GM18858 (cell line): ENCODE data around the gene BLNK.
"Not testable (repeated sequence)": the region's sequence is repeated elsewhere in the genome, so short reads cannot be mapped to it uniquely, and the experiment has no call there.

Source experiments
- ATAC-seq: cut with Tn5 transposase; IDR thresholded peaks from one replicate; pipeline ENCODE4 v1.9.1; 2021; ENCODE audit not compliant: unreplicated experiment

The BLNK gene

DNA sequence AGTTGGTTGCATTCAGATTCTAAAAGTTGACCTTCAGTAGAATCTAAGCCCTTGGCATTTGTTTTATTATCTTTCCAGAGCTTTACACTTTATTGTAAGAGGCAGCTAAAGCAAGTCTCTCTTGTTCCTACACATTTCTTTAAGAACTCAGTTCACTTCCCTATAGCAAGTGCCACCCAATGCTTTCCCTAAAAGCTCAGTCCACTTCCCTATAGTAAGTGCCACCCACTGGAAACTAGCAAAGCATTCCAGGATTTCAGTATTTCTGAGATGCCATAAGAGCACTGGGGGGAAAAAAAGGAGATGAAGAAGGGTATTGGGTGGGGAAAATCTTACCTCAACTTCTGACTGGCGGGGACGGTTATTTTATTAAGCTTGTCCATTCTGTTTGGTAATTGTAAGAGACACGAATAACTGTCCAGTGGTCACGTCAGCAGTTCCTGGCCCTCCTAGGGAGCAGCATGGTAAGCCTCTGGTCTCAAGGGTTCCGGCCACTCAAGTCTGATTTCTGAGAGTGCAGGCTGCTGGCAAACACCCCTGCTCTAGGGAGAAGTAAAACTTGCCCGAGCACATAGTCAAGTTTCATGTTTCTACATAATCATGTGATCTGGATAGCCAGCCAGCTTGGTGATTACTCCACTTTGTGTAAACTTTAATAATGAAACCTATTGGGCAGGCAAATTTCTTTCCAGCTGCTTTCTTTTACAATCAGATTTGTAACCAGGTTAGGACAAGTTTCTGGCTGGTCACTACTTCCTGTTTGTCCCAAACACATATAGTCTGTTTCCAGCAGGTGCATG is at the start of gene BLNK:
Gene BLNK, minus strand, starts transcription at position 554 of the 800 bp plus-strand sequence. Its CDS starts 171 bp downstream, at position 383.
- peak; percentile 52 for ATAC-seq

DNA sequence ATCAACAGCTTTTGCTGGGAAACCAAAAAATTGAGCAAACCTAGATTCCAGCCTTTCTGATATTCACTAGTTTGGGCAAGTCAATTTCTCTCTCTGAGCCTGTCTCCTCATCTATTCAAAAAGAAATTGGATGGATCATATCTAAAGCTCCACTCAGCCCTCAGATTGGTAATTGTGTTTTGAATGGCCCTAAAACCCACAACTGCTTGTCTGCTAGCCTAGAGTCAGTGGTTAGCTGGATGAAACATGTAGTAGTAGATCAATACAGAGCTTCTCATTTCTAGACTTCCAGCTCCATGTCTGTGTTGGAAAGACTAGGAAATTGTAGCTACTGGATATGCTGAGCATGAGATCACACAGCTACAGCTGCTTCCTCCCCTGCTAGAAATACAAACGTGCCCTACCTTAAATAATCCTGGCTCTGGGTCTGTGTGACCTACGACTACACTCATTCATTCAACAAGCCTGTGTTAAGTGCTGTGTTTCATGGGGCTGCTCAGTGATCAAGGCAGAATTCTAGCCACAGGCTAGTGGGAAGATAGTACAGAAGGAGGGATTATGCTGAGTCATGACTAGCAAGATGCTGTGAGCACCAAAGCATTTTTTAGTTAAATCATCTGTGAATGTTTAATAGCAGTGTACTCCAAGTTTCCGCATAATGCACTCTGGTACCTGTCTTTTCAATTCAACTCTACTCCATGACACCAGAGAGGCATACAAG is 48.5 kb upstream of the BLNK start:
- ATAC-seq: no peak

DNA sequence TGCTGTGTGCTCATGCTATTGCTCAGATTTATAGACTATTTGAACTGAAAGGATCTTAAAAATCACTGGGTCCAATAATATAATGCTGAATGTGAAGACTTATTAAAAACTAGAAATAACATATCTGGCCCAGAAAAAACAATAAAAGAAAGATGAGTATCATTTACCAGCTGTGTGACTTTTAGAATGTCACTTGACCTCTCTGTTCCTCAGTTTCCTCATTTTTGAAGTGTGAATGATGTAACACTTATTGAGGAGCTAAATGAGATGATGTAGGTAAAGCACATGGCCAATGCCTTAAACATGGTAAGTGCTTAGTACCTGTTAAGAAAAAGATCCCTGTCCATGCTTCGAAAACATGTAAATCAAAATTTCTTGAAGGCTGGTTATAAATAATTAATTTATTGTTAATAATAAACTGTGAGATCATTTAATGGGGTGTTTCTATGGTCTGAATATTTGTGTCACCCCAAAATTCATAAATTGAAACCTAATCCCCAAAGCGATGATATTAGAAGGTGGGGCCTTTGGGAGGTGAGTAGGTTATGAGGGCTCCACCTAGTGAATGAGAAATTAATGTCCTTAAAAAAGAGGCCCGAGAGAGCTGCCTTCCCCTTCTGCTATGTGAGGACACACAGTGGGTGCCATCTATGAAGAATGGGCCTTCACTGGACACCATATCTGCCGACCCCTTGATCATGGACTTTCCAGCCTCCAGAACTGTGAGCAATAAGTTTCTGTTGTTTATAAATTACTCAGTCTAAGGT is 45.9 kb upstream of the BLNK start:
- no peak for ATAC-seq

DNA sequence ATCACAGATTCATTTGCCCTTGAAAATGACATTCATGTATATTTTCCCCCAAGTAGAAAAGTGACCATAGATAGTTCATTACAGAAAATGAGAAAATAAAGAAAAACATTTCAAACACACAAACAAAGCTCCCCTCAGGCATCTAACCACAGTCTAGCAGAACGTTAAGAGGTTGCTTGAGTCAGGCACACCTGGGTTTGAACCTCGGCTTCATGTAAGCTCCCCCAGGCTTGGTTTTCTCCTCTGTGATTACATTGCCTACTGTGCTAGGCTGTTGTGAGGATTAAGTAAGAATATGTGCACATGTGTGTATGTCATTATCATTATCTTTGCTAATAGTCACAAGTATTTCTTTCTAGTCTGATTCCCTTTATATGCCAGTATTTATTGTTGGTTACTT is 42.0 kb upstream of the BLNK start:
- no peak for ATAC-seq

DNA sequence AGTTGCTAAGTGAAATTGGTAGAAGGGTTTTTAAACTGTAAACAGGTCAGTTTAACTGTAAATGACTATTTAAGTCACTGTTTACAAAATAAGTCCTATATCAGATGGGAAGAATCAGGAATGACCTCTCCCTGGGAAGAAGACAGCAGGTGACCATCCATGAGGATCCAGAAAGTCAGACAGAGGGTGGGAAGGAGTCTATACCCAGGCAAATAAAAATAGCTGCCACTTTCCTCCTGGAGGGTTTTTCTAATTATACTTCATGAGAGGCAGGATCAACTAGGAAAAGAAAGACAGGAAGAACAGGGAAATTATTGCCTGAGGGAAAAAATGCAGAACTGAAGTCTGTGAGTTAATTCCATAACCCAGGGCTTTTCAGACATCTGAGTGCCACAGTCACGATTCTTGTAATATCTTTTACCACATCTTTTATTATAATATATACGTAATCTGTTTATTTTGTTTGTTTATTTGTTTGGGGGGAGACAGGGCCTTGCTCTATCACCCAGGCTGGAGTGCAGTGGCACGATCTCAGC is 39.9 kb upstream of the BLNK start:
- no peak for ATAC-seq

DNA sequence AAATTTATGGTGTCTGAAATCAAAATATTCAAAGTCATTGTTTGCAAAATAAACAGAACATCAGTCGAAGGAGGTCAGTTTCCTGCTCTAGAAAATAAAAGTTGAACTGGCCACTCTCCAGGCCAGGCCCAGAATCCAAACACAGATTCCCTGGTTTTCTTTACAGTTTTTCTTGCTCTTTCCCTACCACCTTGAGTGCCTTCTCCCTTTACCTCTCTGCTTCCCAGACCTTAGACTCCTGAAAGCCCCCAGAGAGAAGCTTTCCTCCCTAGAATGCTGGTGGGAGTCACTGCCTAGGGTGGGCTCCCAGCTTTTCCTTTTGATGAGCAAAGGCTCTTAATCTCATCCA is 38.9 kb upstream of the BLNK start:
- ATAC-seq: no peak

DNA sequence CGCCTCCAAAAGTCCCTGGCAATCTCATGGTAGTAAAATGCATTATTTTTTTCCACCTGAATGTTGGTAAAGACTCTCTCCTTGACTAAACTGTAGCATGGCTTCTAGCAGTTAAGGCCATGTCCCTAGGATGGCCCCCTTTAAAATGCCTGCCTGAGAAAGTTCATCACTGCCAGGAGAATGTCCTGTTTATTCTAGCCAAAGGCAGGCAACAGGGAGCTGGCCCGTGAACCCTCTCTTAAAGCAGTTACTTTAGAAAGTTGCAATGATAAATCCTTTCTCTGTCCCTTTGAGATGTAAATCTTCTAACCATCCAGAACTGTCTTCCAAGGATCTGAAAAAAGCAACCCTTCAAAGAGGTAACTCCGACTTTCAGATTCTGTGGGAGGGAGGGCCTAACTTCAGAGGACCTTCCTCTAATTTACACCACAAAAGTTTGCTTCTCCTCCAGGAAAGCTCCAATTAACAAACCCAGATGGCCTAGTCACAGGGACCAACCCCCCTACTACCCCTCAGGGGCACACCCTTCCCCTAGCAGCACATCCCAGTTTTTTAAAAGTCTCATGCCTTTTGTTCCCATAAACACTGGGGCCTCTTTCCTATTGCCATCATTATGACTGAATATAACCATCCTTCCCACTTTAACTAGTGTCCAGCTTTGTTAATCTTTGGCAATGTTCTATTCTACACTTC is 38.4 kb upstream of the BLNK start:
- no peak for ATAC-seq

DNA sequence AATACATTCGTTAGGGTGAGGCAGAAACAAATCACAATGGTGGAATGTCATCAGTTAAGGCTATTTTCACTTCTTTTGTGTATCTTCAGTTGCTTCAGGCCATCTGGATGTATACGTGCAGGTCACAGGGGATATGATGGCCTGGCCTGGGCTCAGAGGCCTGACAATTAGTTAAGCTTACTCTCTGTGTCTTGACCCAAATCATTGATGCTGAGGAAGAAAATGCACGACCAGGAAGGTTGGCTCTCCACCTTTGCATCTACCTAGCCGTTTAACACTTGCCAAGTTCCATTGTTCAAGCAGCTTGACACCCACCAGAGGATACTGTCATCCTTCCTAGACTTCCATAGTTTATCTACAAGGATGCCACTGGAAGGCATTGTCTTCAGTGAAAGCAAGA is 37.5 kb upstream of the BLNK start:
- ATAC-seq: not testable (repeated sequence)

DNA sequence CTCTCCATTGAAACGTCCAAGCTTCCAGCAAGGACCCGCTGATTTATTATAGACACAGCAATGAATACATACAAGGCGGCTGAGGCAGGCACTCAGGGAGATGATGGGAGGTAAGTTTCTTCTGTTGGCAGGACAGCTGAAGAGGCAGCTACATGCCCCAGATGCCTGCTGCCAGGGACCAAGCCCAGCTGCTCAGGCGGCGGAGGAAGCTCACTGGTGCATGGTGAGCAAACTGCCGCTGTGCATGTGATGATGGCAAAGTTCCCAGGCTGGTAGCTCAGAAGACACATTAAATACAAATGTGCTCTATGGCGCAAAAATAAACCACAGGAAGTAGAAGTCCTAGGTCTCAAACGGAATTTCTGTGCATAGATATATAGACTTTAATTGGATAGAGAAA is 35.1 kb upstream of the BLNK start:
- no peak for ATAC-seq

DNA sequence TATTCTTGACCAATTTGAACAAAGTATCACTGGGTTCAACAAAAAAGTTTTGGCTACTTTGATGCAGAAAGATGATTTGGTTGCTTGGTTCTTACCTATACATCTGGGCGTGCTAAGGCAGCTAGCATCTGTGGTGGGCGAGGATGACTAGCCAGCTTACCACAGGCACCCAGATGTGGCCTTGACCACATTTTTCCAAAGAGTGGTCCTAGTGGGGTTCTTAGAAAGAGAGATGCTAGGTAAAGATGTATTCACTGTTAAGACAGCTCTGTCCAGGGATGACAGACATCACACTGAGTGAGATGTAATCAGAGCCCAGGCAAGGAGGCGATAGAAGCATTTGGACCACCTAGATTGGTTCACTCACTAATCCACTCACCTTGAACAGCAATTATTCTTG is 33.6 kb upstream of the BLNK start:
- ATAC-seq: no peak

DNA sequence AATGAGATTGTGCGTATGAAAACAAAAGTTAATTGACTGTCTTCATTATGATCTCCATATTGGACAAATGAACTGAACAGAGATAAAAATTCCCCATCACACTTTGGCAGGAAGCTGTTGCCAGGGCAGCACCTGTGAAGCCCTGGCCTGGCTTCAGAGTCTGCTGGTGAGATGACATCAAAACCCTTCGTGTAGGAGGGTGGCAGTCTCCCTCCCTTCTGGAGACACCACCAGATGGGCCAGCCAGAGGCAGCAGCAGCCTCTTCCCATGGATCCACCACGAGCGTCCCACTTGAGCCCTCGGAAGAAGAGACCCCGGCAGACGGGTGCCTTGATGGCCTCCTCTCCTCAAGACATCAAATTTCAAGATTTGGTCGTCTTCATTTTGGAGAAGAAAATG is 32.9 kb upstream of the BLNK start, which contains the start of gene DNTT:
Gene DNTT, plus strand, starts transcription at position 205 of the 400 bp plus-strand sequence. Its CDS starts 64 bp downstream, at position 269.
- ATAC-seq: no peak

DNA sequence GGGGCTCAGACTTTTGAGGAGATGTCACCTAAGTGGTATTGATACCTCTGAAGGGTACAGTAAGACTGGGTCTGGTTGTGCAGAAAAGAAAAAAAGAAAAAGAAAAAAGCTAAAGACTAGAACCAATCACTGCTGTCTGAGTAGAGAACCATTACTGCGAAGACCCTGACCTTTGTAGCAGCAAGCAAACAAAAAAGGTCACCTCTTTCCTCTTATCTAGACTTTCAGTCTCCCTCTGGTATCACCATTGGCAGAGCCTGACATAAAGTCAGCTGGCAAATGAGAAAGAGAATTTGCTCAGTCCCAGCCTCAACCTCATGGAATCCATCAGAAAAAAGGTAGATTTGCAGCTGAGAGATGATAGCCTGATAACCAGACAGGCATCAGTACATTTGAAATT is 30.2 kb upstream of the BLNK start:
- ATAC-seq: no peak

DNA sequence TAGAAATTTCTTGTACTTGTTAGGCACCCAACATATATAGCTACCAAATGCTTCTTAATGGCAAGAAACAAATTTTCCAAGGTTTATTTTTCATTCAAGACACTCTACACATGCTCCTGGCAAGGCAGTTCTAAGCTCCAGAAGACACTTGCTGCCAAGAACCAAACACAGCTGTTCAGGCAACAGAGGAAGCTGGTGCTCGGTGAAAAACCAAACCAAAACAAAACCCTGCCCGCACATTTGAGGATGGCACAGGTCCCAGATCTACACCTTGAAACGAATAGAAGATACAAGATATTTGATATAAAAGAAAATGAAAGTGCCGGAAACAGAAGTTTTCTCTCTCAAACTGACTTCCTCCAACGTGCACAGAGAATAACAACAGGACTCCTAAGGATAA is 28.0 kb upstream of the BLNK start:
- ATAC-seq: no peak

DNA sequence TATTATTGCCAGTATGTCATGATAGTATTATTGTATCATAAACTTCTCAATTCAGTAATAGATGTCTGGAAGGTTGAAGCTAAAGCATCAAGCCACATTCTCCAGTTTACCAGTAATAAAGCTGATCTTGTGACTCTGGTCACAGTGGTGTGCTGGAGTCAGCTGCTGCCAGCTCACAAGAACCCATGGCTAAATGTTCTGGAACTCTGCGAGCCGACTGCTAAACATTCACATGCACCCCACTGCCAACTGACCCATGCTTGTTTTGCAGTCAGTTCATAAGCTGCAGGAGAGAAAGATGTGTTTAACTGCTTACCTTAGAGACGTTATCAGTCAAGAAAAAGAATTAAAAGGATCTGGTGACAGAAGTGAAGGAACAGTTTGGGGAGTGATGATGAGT is 27.0 kb upstream of the BLNK start:
- ATAC-seq: no peak

DNA sequence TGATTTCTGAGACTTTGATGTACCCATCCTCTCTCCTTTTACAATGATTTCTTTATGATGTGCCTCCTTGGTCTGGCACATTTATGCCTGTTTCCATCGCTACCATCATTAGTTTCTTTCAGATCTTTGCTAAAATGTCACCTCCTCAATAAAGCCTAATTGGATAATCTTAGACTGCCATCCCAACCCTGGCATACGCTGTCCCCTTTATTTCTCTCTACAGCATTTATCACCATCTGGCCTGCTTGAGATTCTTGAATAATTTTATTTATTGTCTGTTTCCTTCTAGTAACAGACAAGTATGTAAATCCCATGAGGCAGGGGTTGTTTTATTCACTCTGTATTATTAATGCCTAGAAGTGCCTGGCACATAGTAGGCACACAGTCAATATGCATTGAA is 26.1 kb upstream of the BLNK start:
- ATAC-seq: no peak

DNA sequence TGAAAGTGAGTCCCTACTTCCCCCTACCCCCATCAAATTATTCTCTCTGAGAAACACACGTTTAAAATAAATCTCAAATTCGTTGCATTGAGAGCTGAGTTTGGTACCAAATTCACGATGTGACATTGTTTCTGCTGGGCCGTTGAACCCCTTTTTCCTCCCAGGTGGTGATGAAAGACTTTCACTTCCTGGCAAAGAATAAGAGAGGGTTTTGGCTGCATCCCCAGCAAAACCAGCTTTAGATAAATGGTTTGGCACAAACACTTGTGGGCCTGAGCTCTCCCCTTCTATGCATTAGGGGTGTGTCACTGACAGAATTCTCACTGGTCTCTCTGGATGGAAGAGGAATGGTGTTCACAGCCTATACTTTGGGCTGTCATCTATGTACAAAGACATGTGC is 24.1 kb upstream of the BLNK start:
- ATAC-seq: no peak

DNA sequence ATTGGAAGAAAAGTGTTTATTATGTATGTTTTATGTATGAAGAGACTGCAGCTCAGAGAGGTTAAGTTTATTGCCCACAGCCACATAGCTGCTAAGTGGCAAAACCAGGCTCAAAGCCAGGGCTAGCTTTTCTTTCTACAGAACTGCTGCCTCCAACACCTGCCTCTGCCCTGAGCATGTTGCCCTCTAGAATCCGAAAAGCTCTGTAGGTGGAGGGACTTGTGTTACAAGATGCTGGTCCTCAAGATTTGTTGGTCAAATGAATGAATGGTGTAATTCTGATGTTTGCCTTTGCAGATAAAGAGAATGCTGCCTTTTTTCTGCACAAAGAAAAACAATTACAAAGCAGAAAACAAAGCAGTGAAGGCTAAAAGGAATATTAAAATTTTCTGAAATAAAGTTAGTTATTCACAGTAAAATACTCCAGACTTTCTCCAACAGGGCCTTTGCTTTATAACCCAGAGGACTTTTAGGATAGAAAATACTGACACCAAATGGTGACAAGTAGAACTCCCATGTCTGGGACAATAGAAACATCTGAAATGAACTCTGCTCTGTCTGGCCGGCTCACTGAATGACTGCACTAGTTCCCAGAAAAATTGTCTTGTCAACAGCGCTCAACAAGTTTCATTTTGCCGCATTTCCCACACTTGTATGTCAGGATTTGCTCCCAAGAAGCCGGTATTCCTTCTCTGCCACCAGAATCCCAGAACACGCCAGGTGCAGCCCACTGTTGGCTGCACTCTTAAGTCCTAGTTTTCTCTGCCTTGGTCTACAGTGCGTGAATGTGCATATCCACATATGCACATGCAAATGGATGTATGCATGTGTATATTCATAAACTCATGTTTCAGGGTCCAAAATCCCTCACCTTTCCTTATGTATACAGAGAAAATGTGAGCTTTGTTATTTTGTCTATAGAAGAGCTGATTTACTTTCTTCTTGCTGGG is 21.9 kb upstream of the BLNK start:
- ATAC-seq: peak; percentile 33

DNA sequence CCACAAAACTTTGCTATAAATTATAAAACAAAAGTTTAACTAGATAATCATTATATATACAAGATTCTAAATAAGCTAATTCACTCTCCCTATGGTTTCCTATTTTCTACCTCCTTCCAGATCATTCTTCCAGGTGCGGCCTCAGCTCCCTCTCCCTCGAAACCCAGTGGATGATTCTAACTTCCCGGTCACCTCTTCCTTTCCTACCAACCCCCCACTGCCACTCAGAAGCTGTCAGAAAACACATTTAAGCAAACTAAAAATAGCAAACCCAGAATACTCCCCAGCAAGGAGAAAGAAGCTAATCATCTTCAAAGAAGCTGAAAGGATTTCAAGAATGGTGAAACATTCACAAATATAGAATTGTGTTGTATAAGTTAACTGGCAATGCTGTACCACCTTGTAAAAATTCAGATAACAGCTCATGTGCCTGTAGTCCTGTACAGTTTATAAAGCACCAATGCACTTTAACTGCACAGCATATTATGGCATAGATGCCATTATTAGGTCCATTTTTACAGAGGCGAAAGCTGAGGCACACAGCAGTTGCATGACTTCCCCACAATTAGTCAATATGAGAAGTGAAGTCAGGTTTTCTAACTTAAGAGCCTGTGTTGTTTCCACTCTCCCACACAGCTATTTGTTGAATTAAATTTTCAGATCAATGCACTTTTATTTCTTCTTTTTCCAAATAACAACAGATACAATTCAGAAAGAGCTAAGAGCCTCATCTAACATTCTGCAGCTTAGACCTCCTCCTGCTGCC is 19.2 kb upstream of the BLNK start:
- ATAC-seq: peak; percentile 24
